KMS-11 (cell line): Measurements from ENCODE around the gene CEACAM5.
"Not testable (repeated sequence)": the region's sequence is repeated elsewhere in the genome, so short reads cannot be mapped to it uniquely, and the experiment has no call there.

Experiments
- H2AFZ ChIP-seq: fragments of 200-600 bp; sonication (generic); 2 replicates; pipeline ENCODE4 v1.6.1; 2016; ENCODE audit warnings: antibody characterized with exemption, mixed run types, low read depth
- H3K27ac ChIP-seq: fragments of 200-600 bp; sonication (generic); 2 replicates; pipeline ENCODE4 v1.6.1; 2016; ENCODE audit warnings: mild to moderate bottlenecking, mixed run types
- H3K27me3 ChIP-seq: fragments of 200-600 bp; sonication (generic); 2 replicates; pipeline ENCODE4 v1.6.1; 2017; ENCODE audit warnings: mild to moderate bottlenecking, low read depth, mixed run types, moderate library complexity; ENCODE audit not compliant: insufficient read depth
- H3K36me3 ChIP-seq: fragments of 200-600 bp; sonication (generic); 2 replicates; pipeline ENCODE4 v1.6.1; 2017; ENCODE audit warnings: mild to moderate bottlenecking, mixed run types; ENCODE audit not compliant: insufficient read depth
- H3K4me1 ChIP-seq: fragments of 200-600 bp; sonication (generic); 2 replicates; pipeline ENCODE4 v1.6.1; 2016; ENCODE audit warnings: mild to moderate bottlenecking, low read depth, mixed run types; ENCODE audit not compliant: poor library complexity, severe bottlenecking
- H3K4me2 ChIP-seq: fragments of 200-600 bp; sonication (generic); 2 replicates; pipeline ENCODE4 v1.7.0; 2016; ENCODE audit warnings: mild to moderate bottlenecking, mixed run types
- H3K4me3 ChIP-seq: fragments of 200-600 bp; sonication (generic); IDR thresholded peaks from 2 replicates; pipeline ENCODE4 v1.6.1; 2017; ENCODE audit warnings: low read depth, low read length, mixed read lengths; ENCODE audit not compliant: insufficient read depth
- H3K79me2 ChIP-seq: fragments of 200-600 bp; sonication (generic); 2 replicates; pipeline ENCODE4 v1.6.1; 2016; ENCODE audit warnings: low read depth, mixed run types; ENCODE audit not compliant: insufficient read depth
- H3K9ac ChIP-seq: fragments of 200-600 bp; sonication (generic); 2 replicates; pipeline ENCODE4 v1.6.1; 2016; ENCODE audit warnings: mild to moderate bottlenecking, mixed run types
- H4K20me1 ChIP-seq: fragments of 200-600 bp; sonication (generic); 2 replicates; pipeline ENCODE4 v1.6.1; 2016; ENCODE audit warnings: mild to moderate bottlenecking, mixed run types; ENCODE audit not compliant: insufficient read depth
- CTCF ChIP-seq: fragments of 200-600 bp; sonication (generic); conservative IDR thresholded peaks from 2 replicates; pipeline ENCODE4 v1.6.1; 2017; ENCODE audit warnings: low read depth, mild to moderate bottlenecking, antibody characterized with exemption, low read length, moderate library complexity, mixed read lengths

The CEACAM5 gene

GRCh38 chr19:41745756-41746155 is 37.3 kb downstream of the CEACAM5 start:
- Histone ChIP-seq H3K36me3 (no peaks in the 10 kb centered on the region), H3K79me2 (no peaks in the 10 kb centered on the region), H3K27ac (no peak overlapping the region), H3K4me3 (no peak overlapping the region), H3K4me1 (no peaks in the 10 kb centered on the region), H3K9ac (no peak overlapping the region), H3K4me2 (no peak overlapping the region), H3K27me3 (peaks cover 81% of the 10 kb centered on the region), H4K20me1 (no peaks in the 10 kb centered on the region), H2AFZ (no peak overlapping the region)
- TF ChIP-seq CTCF, result no peak

- Histone ChIP-seq H4K20me1 (no peaks in the 10 kb centered on the region), H2AFZ (no peak overlapping the region), H3K9ac (no peak overlapping the region), H3K4me2 (no peak overlapping the region), H3K36me3 (no peaks in the 10 kb centered on the region), H3K27me3 (peaks cover 81% of the 10 kb centered on the region), H3K4me3 (no peak overlapping the region), H3K4me1 (no peaks in the 10 kb centered on the region), H3K79me2 (no peaks in the 10 kb centered on the region), H3K27ac (no peak overlapping the region)
- TF ChIP-seq CTCF, result peak; percentile 58
Observed at GRCh38 chr19:41746593-41747227, 38.3 kb downstream of the CEACAM5 start.

GRCh38 chr19:41748012-41748411 is 39.6 kb downstream of the CEACAM5 start:
- no peaks in the 10 kb centered on the region for H3K79me2 ChIP-seq
- H3K36me3 ChIP-seq, result no peaks in the 10 kb centered on the region
- H3K9ac ChIP-seq, result no peak overlapping the region
- no peak overlapping the region for H3K4me2 ChIP-seq
- no peaks in the 10 kb centered on the region for H4K20me1 ChIP-seq
- H3K4me1 ChIP-seq, result no peaks in the 10 kb centered on the region
- H3K27me3 ChIP-seq, result peaks cover 81% of the 10 kb centered on the region
- H3K4me3 ChIP-seq, result no peak overlapping the region
- no peak for TF ChIP-seq CTCF
- no peak overlapping the region for H3K27ac ChIP-seq
- no peak overlapping the region for H2AFZ ChIP-seq

GRCh38 chr19:41750248-41751134 is 42.1 kb downstream of the CEACAM5 start:
- not testable (repeated sequence) for H3K79me2 ChIP-seq

GRCh38 chr19:41753159-41753558 is 44.7 kb downstream of the CEACAM5 start:
- H3K79me2 ChIP-seq, result no peaks in the 10 kb centered on the region
- no peak overlapping the region for H3K9ac ChIP-seq
- H3K4me2 ChIP-seq, result no peak overlapping the region
- TF ChIP-seq CTCF, result peak; percentile 76
- no peak overlapping the region for H2AFZ ChIP-seq
- H3K27me3 ChIP-seq, result peaks cover 57% of the 10 kb centered on the region
- no peak overlapping the region for H3K4me3 ChIP-seq
- no peak overlapping the region for H3K27ac ChIP-seq
- no peaks in the 10 kb centered on the region for H3K36me3 ChIP-seq
- no peaks in the 10 kb centered on the region for H3K4me1 ChIP-seq
- no peaks in the 10 kb centered on the region for H4K20me1 ChIP-seq

More at GRCh38 chr19:41750248-41751134, 42.1 kb downstream of the CEACAM5 start:
- not testable (repeated sequence) for H3K4me2 ChIP-seq, H3K4me3 ChIP-seq, H2AFZ ChIP-seq, H3K9ac ChIP-seq, H3K4me1 ChIP-seq, H4K20me1 ChIP-seq, H3K36me3 ChIP-seq, H3K27ac ChIP-seq
- H3K27me3 ChIP-seq, result peaks cover 74% of the 10 kb centered on the region
